HEK293 (cell line): Measurements from ENCODE around the gene FAM184A.

Experiments
- CTCF ChIA-PET: fragments of 350-600 bp; formaldehyde crosslinking; extraction: SDS; loops from one replicate; lab custom pipeline; 2021; ENCODE audit warnings: antibody characterized with exemption; lab: Yijun Ruan, JAX
- POLR2A ChIA-PET: fragments of 300-600 bp; formaldehyde crosslinking; extraction: SDS; loops from one replicate; lab custom pipeline; 2020; ENCODE audit warnings: antibody characterized with exemption, inconsistent platforms; lab: Yijun Ruan, JAX
- H3K27ac ChIP-seq: fragments of 200-500 bp; sonication (Bioruptor generic); 2 replicates; pipeline ENCODE4 v1.5.1; 2014; ENCODE audit warnings: low read depth, low read length, control low read depth, inconsistent platforms; ENCODE audit errors: extremely low read depth
- H3K36me3 ChIP-seq, 2 experiments: fragments of 200-500 bp in 1 of 2; sonication (Bioruptor generic) in 1 of 2; 1 replicate in 1 of 2; 2 replicates in 1 of 2; pipeline ENCODE4 v1.5.1; 2014 to 2017; ENCODE audit warnings: inconsistent platforms in 2 of 2, low read length in 2 of 2; ENCODE audit not compliant: control insufficient read depth in 2 of 2, insufficient read depth in 1 of 2
- H3K4me1 ChIP-seq: fragments of 200-500 bp; sonication (Bioruptor generic); 2 replicates; pipeline ENCODE4 v1.5.1; 2014; ENCODE audit warnings: mild to moderate bottlenecking, low read length, inconsistent platforms; ENCODE audit not compliant: control insufficient read depth, insufficient read depth
- H3K4me3 ChIP-seq: 2 replicates; pipeline ENCODE4 v1.5.1; 2011; ENCODE audit warnings: low read depth, mild to moderate bottlenecking, control low read depth, low read length, moderate library complexity
- H3K9me3 ChIP-seq: fragments of 200-500 bp; sonication (Bioruptor generic); 2 replicates; pipeline ENCODE4 v1.5.1; 2014; ENCODE audit warnings: low read depth, low read length, inconsistent platforms; ENCODE audit not compliant: control insufficient read depth, insufficient read depth
- BCL11B ChIP-seq: fragments of 450-650 bp; formaldehyde crosslinking; IDR thresholded peaks from 2 replicates; pipeline ENCODE4 v1.5.1; 2016; ENCODE audit warnings: low read depth, missing biosample characterization, missing genetic modification characterization
- GLIS1 ChIP-seq: fragments of 450-650 bp; formaldehyde crosslinking; IDR thresholded peaks from 2 replicates; pipeline ENCODE4 v1.5.1; 2016; ENCODE audit warnings: missing biosample characterization, missing genetic modification characterization
- GLIS2 ChIP-seq: fragments of 450-650 bp; formaldehyde crosslinking; IDR thresholded peaks from 2 replicates; pipeline ENCODE4 v1.5.1; 2016; ENCODE audit warnings: missing biosample characterization, missing genetic modification characterization
- HOXD13 ChIP-seq: sonication (generic); formaldehyde crosslinking; IDR thresholded peaks from 2 replicates; pipeline ENCODE4 v1.8.0; 2022; ENCODE audit warnings: missing genetic modification reagents, borderline replicate concordance
- KLF10 ChIP-seq: fragments of 450-650 bp; IDR thresholded peaks from 2 replicates; pipeline ENCODE4 v1.5.1; 2018; ENCODE audit warnings: missing biosample characterization, mild to moderate bottlenecking, missing genetic modification characterization
- MZF1 ChIP-seq: fragments of 450-650 bp; formaldehyde crosslinking; IDR thresholded peaks from 2 replicates; pipeline ENCODE4 v1.5.1; 2017; ENCODE audit warnings: missing biosample characterization, missing genetic modification characterization, borderline replicate concordance
- SCRT2 ChIP-seq: fragments of 450-650 bp; formaldehyde crosslinking; IDR thresholded peaks from 2 replicates; pipeline ENCODE4 v1.5.1; 2016; ENCODE audit warnings: missing biosample characterization, missing genetic modification characterization
- YY1 ChIP-seq: fragments of 450-650 bp; formaldehyde crosslinking; IDR thresholded peaks from 2 replicates; pipeline ENCODE4 v1.5.1; 2018; ENCODE audit warnings: missing biosample characterization, missing genetic modification characterization
- ZNF138 ChIP-seq: fragments of 450-650 bp; formaldehyde crosslinking; IDR thresholded peaks from 2 replicates; pipeline ENCODE4 v1.5.1; 2016; ENCODE audit warnings: missing biosample characterization, missing genetic modification characterization, borderline replicate concordance
- ZNF140 ChIP-seq: fragments of 450-650 bp; formaldehyde crosslinking; IDR thresholded peaks from 2 replicates; pipeline ENCODE4 v1.5.1; 2016; ENCODE audit warnings: missing biosample characterization, missing genetic modification characterization
- ZNF155 ChIP-seq: fragments of 450-650 bp; formaldehyde crosslinking; IDR thresholded peaks from 2 replicates; pipeline ENCODE4 v1.5.1; 2016; ENCODE audit warnings: missing biosample characterization, missing genetic modification characterization
- ZNF157 ChIP-seq: fragments of 450-650 bp; formaldehyde crosslinking; IDR thresholded peaks from 2 replicates; pipeline ENCODE4 v1.5.1; 2016; ENCODE audit warnings: missing biosample characterization, missing genetic modification characterization
- ZNF184 ChIP-seq: fragments of 450-650 bp; IDR thresholded peaks from 2 replicates; pipeline ENCODE4 v1.5.1; 2018; ENCODE audit warnings: missing biosample characterization, mild to moderate bottlenecking, missing genetic modification characterization
- ZNF2 ChIP-seq: fragments of 450-650 bp; formaldehyde crosslinking; IDR thresholded peaks from 2 replicates; pipeline ENCODE4 v1.5.1; 2016; ENCODE audit warnings: missing biosample characterization, missing genetic modification characterization
- ZNF202 ChIP-seq: fragments of 450-650 bp; formaldehyde crosslinking; IDR thresholded peaks from 2 replicates; pipeline ENCODE4 v1.5.1; 2016; ENCODE audit warnings: missing biosample characterization, missing genetic modification characterization, borderline replicate concordance
- ZNF274 ChIP-seq, 2 experiments: fragments of 200-500 bp in 1 of 2; fragments of 450-650 bp in 1 of 2; sonication (Bioruptor generic) in 1 of 2; formaldehyde crosslinking in 1 of 2; IDR thresholded peaks; 2 replicates each; pipeline versions ENCODE4 v1.5.1 to v1.6.1; 2014 to 2016; ENCODE audit warnings: borderline replicate concordance in 1 of 2, inconsistent platforms in 1 of 2, low read length in 1 of 2, missing biosample characterization in 1 of 2, missing genetic modification characterization in 1 of 2
- ZNF292 ChIP-seq: fragments of 450-650 bp; formaldehyde crosslinking; IDR thresholded peaks from 2 replicates; pipeline ENCODE4 v1.5.1; 2016; ENCODE audit warnings: low read depth, missing biosample characterization, missing genetic modification characterization, borderline replicate concordance
- ZNF391 ChIP-seq: fragments of 450-650 bp; formaldehyde crosslinking; IDR thresholded peaks from 2 replicates; pipeline ENCODE4 v1.5.1; 2016; ENCODE audit warnings: low read depth, missing biosample characterization, missing genetic modification characterization, borderline replicate concordance
- ZNF423 ChIP-seq: fragments of 450-650 bp; formaldehyde crosslinking; IDR thresholded peaks from 2 replicates; pipeline ENCODE4 v1.5.1; 2016; ENCODE audit warnings: missing biosample characterization, missing genetic modification characterization
- ZNF426 ChIP-seq: fragments of 450-650 bp; formaldehyde crosslinking; IDR thresholded peaks from 2 replicates; pipeline ENCODE4 v1.5.1; 2017; ENCODE audit warnings: missing biosample characterization, missing genetic modification characterization, mild to moderate bottlenecking, inconsistent platforms, moderate library complexity
- ZNF521 ChIP-seq: fragments of 450-650 bp; formaldehyde crosslinking; IDR thresholded peaks from 2 replicates; pipeline ENCODE4 v1.5.1; 2017; ENCODE audit warnings: missing biosample characterization, mild to moderate bottlenecking, missing genetic modification characterization
- ZNF548 ChIP-seq: fragments of 450-650 bp; formaldehyde crosslinking; IDR thresholded peaks from 2 replicates; pipeline ENCODE4 v1.5.1; 2016; ENCODE audit warnings: missing biosample characterization, missing genetic modification characterization
- ZNF621 ChIP-seq: fragments of 450-650 bp; formaldehyde crosslinking; IDR thresholded peaks from 2 replicates; pipeline ENCODE4 v1.5.1; 2017; ENCODE audit warnings: missing biosample characterization, missing genetic modification characterization
- ZNF704 ChIP-seq: fragments of 450-650 bp; formaldehyde crosslinking; IDR thresholded peaks from 2 replicates; pipeline ENCODE4 v1.5.1; 2016; ENCODE audit warnings: missing biosample characterization, missing genetic modification characterization
- ZNF792 ChIP-seq: fragments of 450-650 bp; formaldehyde crosslinking; IDR thresholded peaks from 2 replicates; pipeline ENCODE4 v1.5.1; 2016; ENCODE audit warnings: missing biosample characterization, missing genetic modification characterization

Gene FAM184A

GRCh38 chr6:118932421-118932820 lies 146.0 kb downstream of the FAM184A start:
- peaks cover 4% of the 10 kb centered on the region; the same call in 1 of the 2 replicates for H3K4me1 ChIP-seq
- no peaks in the 10 kb centered on the region for H3K9me3 ChIP-seq
- H3K27ac ChIP-seq, result no peak overlapping the region
- TF ChIP-seq ZNF621 (no peak), ZNF202 (tag by site-specific recombination) (no peak), ZNF426 (no peak), ZNF704 (tag by site-specific recombination) (no peak), GLIS1 (tag by site-specific recombination) (no peak), SCRT2 (no peak), ZNF184 (no peak), HOXD13 (no peak), BCL11B (tag by site-specific recombination) (no peak), ZNF792 (tag by site-specific recombination) (no peak), ZNF140 (no peak), ZNF274 (IDR thresholded peaks at IDR 0.05; ENCODE audit: low read length) (no peak), ZNF274 (tag by site-specific recombination; IDR thresholded peaks at IDR 0.05; ENCODE audit: borderline replicate concordance) (no peak), MZF1 (no peak), ZNF391 (tag by site-specific recombination) (no peak), YY1 (no peak), ZNF292 (tag by site-specific recombination) (no peak), ZNF138 (tag by site-specific recombination) (no peak), KLF10 (tag by site-specific recombination) (no peak)
- CTCF ChIA-PET, result interaction anchor here (0.5 kb wide), 1 partner anchor 54 kb away, joined by 4 read pairs; no protein-coding TSS in a partner anchor
- no peak overlapping the region for H3K4me3 ChIP-seq
- POLR2A ChIA-PET, result no interaction called here
- H3K36me3 ChIP-seq, result peaks cover 14 to 47% of the 10 kb centered on the region in 2 experiments

GRCh38 chr6:118931436-118931835 lies 147.0 kb downstream of the FAM184A start:
- Histone ChIP-seq H3K4me1 (peaks cover 4% of the 10 kb centered on the region; the same call in 1 of the 2 replicates), H3K9me3 (no peaks in the 10 kb centered on the region), H3K27ac (no peak overlapping the region), H3K4me3 (no peak overlapping the region), H3K36me3 (peaks cover 19 to 52% of the 10 kb centered on the region in 2 experiments)
- POLR2A ChIA-PET, result no interaction called here
- CTCF ChIA-PET, result no interaction called here
- TF ChIP-seq ZNF548 (tag by site-specific recombination), result no peak
- TF ChIP-seq ZNF155 (tag by site-specific recombination), result no peak
- no peak for TF ChIP-seq ZNF157 (tag by site-specific recombination)
- TF ChIP-seq ZNF423 (tag by site-specific recombination), result no peak
- TF ChIP-seq ZNF521 (tag by site-specific recombination), result no peak
- TF ChIP-seq ZNF704 (tag by site-specific recombination), result no peak
- TF ChIP-seq GLIS2, result no peak
- TF ChIP-seq ZNF2, result no peak
- TF ChIP-seq KLF10 (tag by site-specific recombination), result no peak
- TF ChIP-seq, all 188 proteins: peak for 0
